Activated naive CD4-positive, alpha-beta T cell treated with Interleukin-2 at 50 U/mL for 16 hours (primary cell): Measurements from ENCODE around the gene KLC1.

ENCODE experiments used
- DNase-seq: peaks from one replicate; pipeline ENCODE4 v3.0.0-alpha.2; 2020

The KLC1 gene

DNA sequence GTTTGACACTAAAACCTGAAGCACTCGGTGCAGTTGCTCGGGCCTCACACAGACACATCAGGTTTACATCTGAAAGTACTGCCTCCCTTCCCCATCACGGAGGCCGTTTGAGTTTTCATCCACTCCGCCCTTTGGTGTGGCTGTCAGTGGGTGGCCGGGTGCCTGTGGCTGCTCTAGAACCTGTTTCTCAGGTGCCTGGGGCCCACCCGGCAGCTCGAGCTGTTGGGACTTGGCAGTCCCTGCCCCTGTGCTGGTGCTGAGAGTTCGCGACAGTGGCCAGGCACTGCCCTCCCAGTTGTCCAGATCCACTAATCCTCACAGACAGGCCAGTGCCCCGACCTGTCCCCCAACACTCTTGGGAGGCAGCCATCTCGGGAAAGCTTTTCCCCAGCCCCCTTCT lies 63.9 kb downstream of the KLC1 start:
- no peak for DNase-seq

GRCh38 chr14:103693515-103693914 lies 64.5 kb downstream of the KLC1 start:
- no peak for DNase-seq

DNA sequence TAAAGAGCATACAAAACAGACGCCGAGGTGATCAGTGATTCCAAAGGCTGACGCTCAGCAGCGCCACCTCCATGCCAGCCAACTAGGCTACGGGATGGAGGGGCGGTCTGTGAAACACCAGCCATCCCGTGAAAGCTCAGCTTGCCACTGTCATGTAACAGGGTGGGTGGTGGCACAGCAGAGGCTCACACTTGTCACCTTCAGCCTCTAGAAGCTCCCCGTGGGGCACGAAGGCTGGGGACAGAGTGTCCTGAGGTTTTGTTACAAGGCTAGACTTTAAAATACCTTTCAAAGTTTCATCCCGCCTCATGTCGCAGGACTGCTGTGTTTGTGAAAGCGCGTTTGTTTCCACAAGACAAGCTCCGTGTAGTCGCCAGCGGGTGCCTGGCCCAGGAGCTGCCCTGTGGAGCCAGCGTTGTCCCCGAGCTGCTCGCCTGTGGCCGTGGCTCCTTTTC lies 65.6 kb downstream of the KLC1 start:
- DNase-seq: no peak

DNA sequence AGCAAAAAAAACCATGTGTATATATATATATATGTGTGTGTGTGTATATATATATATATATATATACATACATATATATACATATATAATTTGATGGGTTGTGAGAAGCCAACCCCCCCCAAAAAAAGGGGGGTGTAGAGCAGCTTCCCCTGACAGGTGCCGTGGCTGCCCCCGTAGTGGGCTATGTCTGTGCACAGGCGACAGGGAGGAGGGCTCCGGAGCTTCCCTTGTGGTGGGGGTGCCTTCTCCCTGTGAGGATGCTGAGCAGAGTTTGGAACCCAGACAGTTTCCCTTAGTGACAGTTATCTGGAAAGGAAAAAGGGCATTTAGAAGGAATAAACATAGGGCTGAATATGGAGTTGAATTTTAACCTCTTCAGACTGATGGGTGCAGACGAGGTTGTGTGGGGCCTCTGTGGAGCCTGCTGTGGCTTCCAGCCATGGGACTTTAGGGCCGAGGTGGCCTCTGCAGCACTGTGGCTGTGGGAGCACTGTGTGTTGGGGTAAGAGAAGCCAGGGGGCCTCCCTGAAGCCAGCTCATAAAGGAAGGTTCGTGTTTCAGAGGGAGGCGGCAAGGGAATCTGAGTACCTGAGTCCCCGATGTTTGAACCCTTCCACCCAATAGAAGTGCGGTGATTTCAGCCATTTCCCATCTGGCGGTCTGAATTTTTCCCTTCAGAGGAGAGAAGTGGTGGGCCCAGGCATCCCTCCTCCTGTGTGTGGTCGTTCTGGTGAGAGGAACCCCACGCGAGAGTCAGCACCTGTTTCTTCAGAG lies 66.5 kb downstream of the KLC1 start:
- DNase-seq: no peak

DNA sequence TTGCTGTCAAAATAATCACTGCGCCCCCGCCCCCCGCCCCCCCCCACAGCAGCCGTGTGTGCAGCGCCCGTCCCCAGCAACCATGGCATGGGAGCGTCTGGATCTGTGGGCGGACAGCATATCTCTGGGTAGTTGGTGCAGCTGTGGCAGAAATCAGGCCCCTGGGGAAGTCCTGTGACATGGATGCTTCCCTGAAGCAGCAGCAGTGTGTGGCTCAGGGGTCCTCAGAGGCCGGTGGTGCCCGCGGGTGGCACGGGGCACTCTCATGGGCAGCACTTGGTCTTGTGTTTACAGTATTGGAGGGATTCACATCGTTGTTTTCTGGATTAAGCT lies 67.0 kb downstream of the KLC1 start:
- DNase-seq: no peak

GRCh38 chr14:103696466-103697071 lies 67.6 kb downstream of the KLC1 start:
- DNase-seq: no peak

GRCh38 chr14:103697206-103697602 lies 68.2 kb downstream of the KLC1 start:
- no peak for DNase-seq

GRCh38 chr14:103697603-103698379 lies 68.8 kb downstream of the KLC1 start:
- no peak for DNase-seq

GRCh38 chr14:103698380-103699260 lies 69.6 kb downstream of the KLC1 start:
- no peak for DNase-seq

DNA sequence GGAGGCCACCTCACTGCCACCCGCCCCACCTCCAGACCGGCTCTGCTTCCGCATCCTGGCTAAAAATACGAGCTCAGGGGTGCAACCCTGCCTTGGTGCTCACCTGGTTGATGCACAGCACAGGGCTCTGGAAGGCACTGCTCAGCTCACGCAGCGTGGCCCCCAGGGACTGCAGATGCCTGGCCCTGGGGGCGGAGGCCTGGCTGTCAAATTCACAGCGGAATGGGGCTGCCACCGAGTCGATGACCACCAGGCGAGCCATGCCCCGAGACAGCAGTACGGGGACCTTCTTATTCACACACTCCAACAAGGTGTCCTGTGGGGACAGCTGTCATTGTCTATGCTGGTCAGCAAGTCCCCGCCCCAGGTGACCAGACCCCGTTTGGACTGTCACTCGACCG lies 70.2 kb downstream of the KLC1 start:
- no peak for DNase-seq

- no peak for DNase-seq
These were observed 71.1 kb downstream of the KLC1 start for GRCh38 chr14:103699901-103700752.

DNA sequence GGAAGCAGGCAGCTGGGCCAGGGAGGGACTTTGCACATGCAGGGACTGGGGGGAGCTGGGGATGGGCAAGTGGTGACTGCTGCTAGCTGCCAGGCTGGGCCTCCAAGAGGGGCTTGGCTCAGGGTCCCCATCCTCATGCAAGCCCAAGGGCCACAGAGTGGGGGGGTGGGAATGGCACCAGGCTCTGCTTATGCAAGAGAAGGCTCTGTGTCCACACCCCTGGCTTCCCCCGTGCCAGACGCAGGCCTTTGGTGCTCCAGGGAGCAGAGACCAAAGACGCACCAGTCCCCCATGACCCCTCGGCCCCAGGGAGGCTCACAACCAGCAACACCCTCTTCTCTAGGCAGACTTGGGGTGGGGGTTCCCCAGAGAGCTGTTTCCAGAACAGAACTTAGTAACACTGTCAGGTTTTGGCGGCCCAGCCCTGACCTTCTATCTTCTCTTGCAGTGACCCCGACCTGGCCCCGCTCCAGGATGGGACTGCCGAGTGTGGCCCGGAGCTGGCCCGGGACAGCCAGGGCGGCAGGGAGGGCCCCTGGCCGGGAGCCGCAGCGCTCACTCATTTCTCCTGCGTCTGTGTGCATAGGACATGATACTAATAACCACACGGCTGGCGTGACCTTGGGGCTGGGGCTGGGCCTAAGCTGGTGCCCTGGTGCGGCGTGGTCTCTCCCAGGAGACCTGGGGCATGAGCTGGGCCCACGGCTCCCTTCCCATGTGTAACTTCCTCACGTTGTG lies 71.9 kb downstream of the KLC1 start:
- DNase-seq: no peak

GRCh38 chr14:103702095-103702494 lies 73.1 kb downstream of the KLC1 start:
- no peak for DNase-seq

- DNase-seq: no peak
These were observed 73.8 kb downstream of the KLC1 start for GRCh38 chr14:103702497-103703432.

- DNase-seq: no peak
These were observed 74.7 kb downstream of the KLC1 start for GRCh38 chr14:103703433-103704385.

GRCh38 chr14:103704708-103705107 lies 75.7 kb downstream of the KLC1 start:
- no peak for DNase-seq

GRCh38 chr14:103705118-103705503 lies 76.1 kb downstream of the KLC1 start:
- no peak for DNase-seq

DNA sequence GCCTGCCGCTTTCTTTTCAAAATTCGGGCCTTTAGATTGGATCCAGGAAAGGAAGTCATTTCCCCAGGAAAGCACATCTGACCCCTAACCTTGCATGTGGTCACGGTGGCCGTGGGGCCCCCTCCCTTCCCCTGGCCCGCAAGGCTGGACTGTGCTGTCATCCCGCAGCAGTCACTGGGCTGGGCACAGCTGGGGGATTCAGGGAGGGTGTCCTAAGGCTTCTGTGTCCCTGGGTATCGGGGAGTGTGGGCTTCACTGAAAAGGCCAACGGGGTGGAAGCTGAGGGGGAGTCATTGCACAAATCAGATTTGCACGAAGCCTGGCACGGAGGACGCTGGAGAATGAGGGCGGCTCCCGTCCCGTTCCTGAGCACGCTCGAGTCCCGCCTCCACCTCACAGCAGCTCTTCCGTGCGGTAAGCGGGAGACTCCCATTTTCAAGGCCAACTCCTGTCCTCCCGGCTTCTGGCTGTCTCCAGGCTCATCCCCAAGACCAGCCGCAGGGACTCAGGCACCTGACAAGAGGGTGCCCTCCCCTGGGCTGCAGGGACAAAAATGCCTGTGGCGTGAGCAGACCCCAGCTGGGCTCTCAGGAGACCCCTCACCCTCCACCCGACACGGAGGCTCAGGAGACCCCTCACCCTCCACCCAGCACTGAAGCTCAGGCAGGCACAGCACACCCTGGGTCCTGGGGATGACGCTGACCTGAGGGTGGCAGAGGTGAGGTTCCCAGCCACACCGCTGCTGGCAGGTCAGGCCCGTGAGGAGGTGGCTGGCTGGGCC lies 76.7 kb downstream of the KLC1 start:
- DNase-seq: no peak
